ENCODE measurements around the gene RHBDD1. TPM values are rescaled to one million over a fixed set of nuclear protein-coding genes. Genes with fewer than 3 reads are reported as not detected.

RHBDD1 gene
- total RNA-seq, 3 donors from 2014 or later, result 17.9 to 46.2 (median 20.0) TPM

DNA sequence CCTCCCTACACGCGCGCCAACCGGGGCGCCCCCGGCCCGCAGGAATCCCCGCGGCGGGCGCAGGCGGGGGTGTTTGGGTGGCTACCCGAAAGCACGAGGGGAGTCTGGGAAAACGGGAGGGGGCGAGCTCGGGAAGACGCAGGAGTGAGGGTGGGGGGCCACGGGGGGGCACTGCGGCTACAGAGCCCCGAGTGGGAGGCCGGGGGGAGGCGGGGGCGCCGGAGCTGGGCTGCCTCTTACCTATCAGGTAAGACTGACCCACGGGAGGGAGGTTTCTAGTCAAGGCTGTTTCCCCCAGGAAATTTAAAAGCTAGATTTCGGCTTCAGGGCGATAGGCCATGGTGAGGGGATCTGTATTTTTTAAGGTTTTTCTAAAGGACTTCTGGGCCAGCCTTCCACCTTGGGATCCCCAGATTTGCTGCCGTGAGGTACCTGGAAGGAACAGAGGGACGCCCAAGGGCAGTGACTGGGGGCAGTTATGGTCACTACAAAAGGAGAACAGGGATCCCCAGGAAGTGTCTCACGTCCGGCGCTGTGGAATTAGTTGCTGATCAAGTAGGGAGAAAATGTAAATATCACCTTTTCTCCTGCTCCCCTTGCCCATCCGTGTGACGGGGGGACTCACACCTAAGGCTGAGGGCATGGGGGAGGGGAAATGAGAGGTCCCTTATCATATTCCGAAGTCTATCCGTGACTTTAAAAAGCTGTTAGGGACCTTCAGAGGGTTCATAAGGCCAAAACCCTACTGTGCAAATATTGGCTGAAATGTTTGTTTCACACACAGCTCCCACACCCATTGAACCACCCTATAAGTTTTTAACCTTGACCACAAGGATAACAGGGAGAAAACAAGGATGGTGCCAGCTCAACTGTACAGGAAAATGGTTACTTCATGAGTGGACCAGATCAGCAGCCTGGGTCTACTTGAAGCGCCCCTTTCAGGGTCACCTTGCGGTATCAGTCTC lies 35.6 kb upstream of the RHBDD1 start:
- TF ChIP-seq, protein P1, sequence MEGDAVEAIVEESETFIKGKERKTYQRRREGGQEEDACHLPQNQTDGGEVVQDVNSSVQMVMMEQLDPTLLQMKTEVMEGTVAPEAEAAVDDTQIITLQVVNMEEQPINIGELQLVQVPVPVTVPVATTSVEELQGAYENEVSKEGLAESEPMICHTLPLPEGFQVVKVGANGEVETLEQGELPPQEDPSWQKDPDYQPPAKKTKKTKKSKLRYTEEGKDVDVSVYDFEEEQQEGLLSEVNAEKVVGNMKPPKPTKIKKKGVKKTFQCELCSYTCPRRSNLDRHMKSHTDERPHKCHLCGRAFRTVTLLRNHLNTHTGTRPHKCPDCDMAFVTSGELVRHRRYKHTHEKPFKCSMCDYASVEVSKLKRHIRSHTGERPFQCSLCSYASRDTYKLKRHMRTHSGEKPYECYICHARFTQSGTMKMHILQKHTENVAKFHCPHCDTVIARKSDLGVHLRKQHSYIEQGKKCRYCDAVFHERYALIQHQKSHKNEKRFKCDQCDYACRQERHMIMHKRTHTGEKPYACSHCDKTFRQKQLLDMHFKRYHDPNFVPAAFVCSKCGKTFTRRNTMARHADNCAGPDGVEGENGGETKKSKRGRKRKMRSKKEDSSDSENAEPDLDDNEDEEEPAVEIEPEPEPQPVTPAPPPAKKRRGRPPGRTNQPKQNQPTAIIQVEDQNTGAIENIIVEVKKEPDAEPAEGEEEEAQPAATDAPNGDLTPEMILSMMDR (IDR thresholded peaks at IDR 0.05), result no peak
- TF ChIP-seq POLR2AphosphoS5 (IDR thresholded peaks at IDR 0.05) (no peak), POLR2A (IDR thresholded peaks at IDR 0.05) (no peak)

GRCh38 chr2:226800941-226801784 lies 34.7 kb upstream of the RHBDD1 start:
- Histone ChIP-seq H3K9me3 (no peaks in the 10 kb centered on the region), H3K27me3 (no peaks in the 10 kb centered on the region), H3K4me3 (peak overlapping the region in 2 of 3 donors; percentile 87 to 88), H3K4me1 (peaks cover 0 to 2% of the 10 kb centered on the region in 2 donors), H3K27ac (peak overlapping the region; percentile 95 to 97), H3K36me3 (no peaks in the 10 kb centered on the region)
- intact Hi-C loops (cut with DNase I; ENCODE audit: low total_unique reads), result loop anchor here (5.0 kb wide), 1 partner anchor 126 kb away; no protein-coding TSS in a partner anchor
- TF ChIP-seq, protein P1 (IDR thresholded peaks at IDR 0.05), result no peak
- TF ChIP-seq POLR2A (IDR thresholded peaks at IDR 0.05) (no peak), POLR2AphosphoS5 (IDR thresholded peaks at IDR 0.05) (peak in 2 of 3 donors; percentile 16 to 33)
- DNase-seq (ENCODE audit: low spot score in 2 of 2), result peak; percentile 75 to 77

More for the DNA sequence above, 35.6 kb upstream of the RHBDD1 start:
- H3K9me3 ChIP-seq, result no peaks in the 10 kb centered on the region
- H3K27ac ChIP-seq, result peak overlapping the region; percentile 95 to 97
- no peaks in the 10 kb centered on the region for H3K36me3 ChIP-seq
- H3K27me3 ChIP-seq, result no peaks in the 10 kb centered on the region
- intact Hi-C loops (cut with DNase I; ENCODE audit: low total_unique reads), result loop anchor here (5.0 to 10.0 kb wide), 2 partner anchors 55 to 127 kb away; no protein-coding TSS in a partner anchor
- H3K4me1 ChIP-seq, result peaks cover 0 to 2% of the 10 kb centered on the region in 2 donors
- H3K4me3 ChIP-seq, result peak overlapping the region; percentile 69 to 88 (median 87)
- peak in 1 of 2 donors; percentile 38 for DNase-seq (ENCODE audit: low spot score in 2 of 2)

DNA sequence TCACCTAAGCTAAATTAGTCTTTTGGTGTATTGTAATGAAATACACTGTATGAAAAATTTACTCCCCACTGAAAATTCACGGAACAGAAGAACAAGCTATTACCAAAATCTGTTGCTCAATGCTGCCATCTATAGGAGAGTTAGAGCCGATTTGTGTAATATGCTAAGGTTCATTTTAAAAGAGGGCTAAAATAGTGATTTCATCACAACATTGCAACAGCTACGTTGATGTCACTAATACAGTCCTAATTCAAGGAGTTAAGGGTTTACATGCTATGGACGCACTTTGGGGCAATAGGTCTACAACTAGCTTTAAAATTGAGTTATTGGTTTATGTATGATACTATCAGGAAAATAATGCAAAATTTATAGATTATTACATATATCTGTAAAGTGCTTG lies 33.3 kb upstream of the RHBDD1 start:
- Histone ChIP-seq H3K4me1 (no peaks in the 10 kb centered on the region), H3K9me3 (no peaks in the 10 kb centered on the region), H3K36me3 (no peaks in the 10 kb centered on the region), H3K4me3 (no peak overlapping the region), H3K27me3 (no peaks in the 10 kb centered on the region), H3K27ac (no peak overlapping the region)
- TF ChIP-seq, protein P1 (IDR thresholded peaks at IDR 0.05), result peak; percentile 62 to 78 (median 77)
- TF ChIP-seq POLR2A (IDR thresholded peaks at IDR 0.05), result no peak
- intact Hi-C loops (cut with DNase I; ENCODE audit: low total_unique reads), result loop anchor here (5.0 kb wide), 1 partner anchor 125 kb away; no protein-coding TSS in a partner anchor
- DNase-seq (ENCODE audit: low spot score in 2 of 2), result no peak

DNA sequence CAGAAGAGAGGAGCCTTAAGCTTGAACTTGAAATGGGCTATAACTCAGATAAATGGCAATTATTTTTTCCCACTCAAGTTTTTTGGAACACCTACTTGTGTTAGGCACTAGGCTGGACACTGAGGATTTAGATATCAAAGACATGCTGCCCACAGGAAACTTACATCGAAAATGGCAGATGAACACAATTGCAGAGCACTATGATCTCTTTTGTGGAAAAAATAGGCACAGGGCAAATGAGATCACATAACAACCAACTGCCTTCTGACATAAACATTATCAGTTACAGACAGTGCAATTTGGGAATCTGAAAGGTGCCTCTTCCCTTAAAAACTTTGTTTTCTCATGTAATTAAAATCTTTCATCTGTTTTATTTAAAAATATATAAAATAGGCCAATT lies 32.4 kb upstream of the RHBDD1 start:
- Histone ChIP-seq H3K4me3 (no peak overlapping the region), H3K36me3 (no peaks in the 10 kb centered on the region), H3K27ac (no peak overlapping the region), H3K9me3 (no peaks in the 10 kb centered on the region), H3K27me3 (no peaks in the 10 kb centered on the region), H3K4me1 (no peaks in the 10 kb centered on the region)
- TF ChIP-seq POLR2A (IDR thresholded peaks at IDR 0.05) (no peak), POLR2AphosphoS5 (IDR thresholded peaks at IDR 0.05) (no peak)
- TF ChIP-seq, protein P1 (IDR thresholded peaks at IDR 0.05), result no peak
- intact Hi-C loops (cut with DNase I; ENCODE audit: low total_unique reads), result loop anchor here (5.0 kb wide), 1 partner anchor 124 kb away; no protein-coding TSS in a partner anchor
- no peak for DNase-seq (ENCODE audit: low spot score in 2 of 2)

Measured in breast epithelium (tissue), 4 donors.